MM.1S (cell line): ENCODE results near the gene MGAT5.
"Not testable (repeated sequence)": the region's sequence is repeated elsewhere in the genome, so short reads cannot be mapped to it uniquely, and the experiment has no call there.

Experiments
- DNase-seq: peaks from one replicate; pipeline ENCODE4 v3.0.0-alpha.2; 2015
- H2AFZ ChIP-seq: fragments of 300-600 bp; sonication (generic); 2 replicates; pipeline ENCODE4 v1.6.0; 2016; ENCODE audit warnings: antibody characterized with exemption, low read length
- H3F3A ChIP-seq: fragments of 300-600 bp; sonication (generic); 2 replicates; pipeline ENCODE4 v1.6.1; 2016; ENCODE audit warnings: mild to moderate bottlenecking, antibody characterized with exemption, low read length, moderate library complexity, mixed read lengths; ENCODE audit not compliant: insufficient read depth
- H3K27ac ChIP-seq: fragments of 300-600 bp; sonication (generic); 2 replicates; pipeline ENCODE4 v1.5.1; 2016; ENCODE audit warnings: mild to moderate bottlenecking, low read length
- H3K27me3 ChIP-seq: fragments of 300-600 bp; sonication (generic); replicated peaks from 2 replicates; pipeline ENCODE4 v1.6.0; 2016; ENCODE audit warnings: low read length; ENCODE audit not compliant: insufficient read depth
- H3K36me3 ChIP-seq: fragments of 300-600 bp; sonication (generic); replicated peaks from 2 replicates; pipeline ENCODE4 v1.6.1; 2016; ENCODE audit warnings: mild to moderate bottlenecking, low read length, mixed read lengths; ENCODE audit not compliant: insufficient read depth
- H3K4me1 ChIP-seq: fragments of 300-600 bp; sonication (generic); 2 replicates; pipeline ENCODE4 v1.6.1; 2016; ENCODE audit warnings: low read length, mixed read lengths
- H3K4me2 ChIP-seq: fragments of 300-600 bp; sonication (generic); 2 replicates; pipeline ENCODE4 v1.6.0; 2016; ENCODE audit warnings: low read depth, low read length
- H3K4me3 ChIP-seq: fragments of 300-600 bp; sonication (generic); 2 replicates; pipeline ENCODE4 v1.5.1; 2016; ENCODE audit warnings: low read length, mixed read lengths
- H3K79me2 ChIP-seq: fragments of 300-600 bp; sonication (generic); 2 replicates; pipeline ENCODE4 v1.6.1; 2016; ENCODE audit warnings: mixed run types, low read length, mixed read lengths
- H3K9ac ChIP-seq: fragments of 300-600 bp; sonication (generic); 2 replicates; pipeline ENCODE4 v1.6.1; 2016; ENCODE audit warnings: low read length, mixed read lengths
- H3K9me2 ChIP-seq: fragments of 300-600 bp; sonication (generic); replicated peaks from 2 replicates; pipeline ENCODE4 v1.6.1; 2016; ENCODE audit warnings: mild to moderate bottlenecking, low read length, mixed read lengths; ENCODE audit not compliant: insufficient read depth
- H3K9me3 ChIP-seq: fragments of 300-600 bp; sonication (generic); replicated peaks from 2 replicates; pipeline ENCODE4 v1.6.1; 2016; ENCODE audit warnings: mild to moderate bottlenecking, low read length, mixed read lengths; ENCODE audit not compliant: insufficient read depth
- H4K20me1 ChIP-seq: fragments of 300-600 bp; sonication (generic); 2 replicates; pipeline ENCODE4 v1.6.1; 2016; ENCODE audit warnings: mild to moderate bottlenecking, low read length, moderate library complexity, mixed read lengths; ENCODE audit not compliant: insufficient read depth
- EZH2 ChIP-seq: fragments of 300-600 bp; sonication (generic); optimal IDR thresholded peaks from 2 replicates; pipeline ENCODE3; 2017; ENCODE audit warnings: low read depth, mild to moderate bottlenecking, antibody characterized with exemption, low read length, mixed read lengths
- EZH2phosphoT487 ChIP-seq: fragments of 300-600 bp; sonication (generic); IDR thresholded peaks from 2 replicates; pipeline ENCODE4 v1.6.1; 2018; ENCODE audit warnings: antibody characterized with exemption, low read length
- TF ChIP-seq, protein P1 (sequence below): fragments of 300-600 bp; sonication (generic); IDR thresholded peaks from 2 replicates; pipeline ENCODE4 v1.5.1; 2016; ENCODE audit warnings: antibody characterized with exemption, low read length, mixed read lengths

The MGAT5 gene

DNA sequence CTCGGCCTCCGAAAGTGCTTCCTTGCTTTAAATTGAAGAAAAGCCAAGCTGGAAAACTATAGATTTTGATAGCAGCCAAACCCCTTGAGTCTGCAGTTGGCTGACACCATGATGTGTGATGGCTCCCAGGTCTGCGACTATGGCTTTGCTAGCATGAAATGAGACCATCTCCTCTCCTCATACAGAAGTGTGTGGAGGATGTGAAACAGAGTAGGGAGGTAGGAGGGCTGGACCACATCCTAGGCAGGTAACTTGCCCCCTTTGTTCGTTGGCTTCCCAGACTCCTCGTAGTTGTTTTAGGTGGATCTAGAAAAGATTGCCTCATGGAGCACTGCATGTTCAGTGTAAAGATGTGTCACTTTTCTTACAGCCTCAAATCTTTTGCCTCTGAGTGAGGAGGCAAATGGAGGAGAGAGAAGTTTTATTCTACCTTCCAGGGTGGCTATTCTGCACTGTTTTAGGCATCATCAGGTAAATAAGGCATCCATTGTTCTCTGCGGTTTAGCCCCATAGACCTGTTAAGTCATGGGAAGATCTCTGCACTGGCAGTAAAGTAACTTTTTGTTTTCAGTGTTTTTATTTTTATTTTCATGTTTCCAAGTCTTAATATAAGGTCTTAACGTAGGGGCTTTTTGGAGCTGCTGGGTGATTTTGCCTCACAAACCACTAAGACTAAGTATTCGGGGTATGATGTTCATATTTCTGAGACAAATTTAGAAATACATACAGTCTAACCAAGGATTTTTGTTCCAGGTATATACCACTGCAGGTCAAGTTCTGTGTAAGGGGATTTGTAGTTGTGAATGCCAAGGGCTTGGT, 40.1 kb downstream of the MGAT5 start:
- peaks cover 5% of the 10 kb centered on the region for H4K20me1 ChIP-seq
- no peaks in the 10 kb centered on the region for H3K9me3 ChIP-seq
- no peaks in the 10 kb centered on the region for H3K9me2 ChIP-seq
- H3K36me3 ChIP-seq, result no peaks in the 10 kb centered on the region
- no peaks in the 10 kb centered on the region for H3F3A ChIP-seq
- no peak overlapping the region for H3K9ac ChIP-seq
- H3K4me3 ChIP-seq, result no peak overlapping the region
- TF ChIP-seq EZH2phosphoT487, result no peak
- no peak for TF ChIP-seq EZH2
- TF ChIP-seq, protein P1, sequence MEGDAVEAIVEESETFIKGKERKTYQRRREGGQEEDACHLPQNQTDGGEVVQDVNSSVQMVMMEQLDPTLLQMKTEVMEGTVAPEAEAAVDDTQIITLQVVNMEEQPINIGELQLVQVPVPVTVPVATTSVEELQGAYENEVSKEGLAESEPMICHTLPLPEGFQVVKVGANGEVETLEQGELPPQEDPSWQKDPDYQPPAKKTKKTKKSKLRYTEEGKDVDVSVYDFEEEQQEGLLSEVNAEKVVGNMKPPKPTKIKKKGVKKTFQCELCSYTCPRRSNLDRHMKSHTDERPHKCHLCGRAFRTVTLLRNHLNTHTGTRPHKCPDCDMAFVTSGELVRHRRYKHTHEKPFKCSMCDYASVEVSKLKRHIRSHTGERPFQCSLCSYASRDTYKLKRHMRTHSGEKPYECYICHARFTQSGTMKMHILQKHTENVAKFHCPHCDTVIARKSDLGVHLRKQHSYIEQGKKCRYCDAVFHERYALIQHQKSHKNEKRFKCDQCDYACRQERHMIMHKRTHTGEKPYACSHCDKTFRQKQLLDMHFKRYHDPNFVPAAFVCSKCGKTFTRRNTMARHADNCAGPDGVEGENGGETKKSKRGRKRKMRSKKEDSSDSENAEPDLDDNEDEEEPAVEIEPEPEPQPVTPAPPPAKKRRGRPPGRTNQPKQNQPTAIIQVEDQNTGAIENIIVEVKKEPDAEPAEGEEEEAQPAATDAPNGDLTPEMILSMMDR, result no peak
- H2AFZ ChIP-seq, result no peak overlapping the region
- H3K79me2 ChIP-seq, result peaks cover 80% of the 10 kb centered on the region
- H3K4me2 ChIP-seq, result no peak overlapping the region
- H3K27ac ChIP-seq, result no peak overlapping the region
- H3K27me3 ChIP-seq, result no peaks in the 10 kb centered on the region
- DNase-seq, result no peak
- peaks cover 16% of the 10 kb centered on the region for H3K4me1 ChIP-seq

DNA sequence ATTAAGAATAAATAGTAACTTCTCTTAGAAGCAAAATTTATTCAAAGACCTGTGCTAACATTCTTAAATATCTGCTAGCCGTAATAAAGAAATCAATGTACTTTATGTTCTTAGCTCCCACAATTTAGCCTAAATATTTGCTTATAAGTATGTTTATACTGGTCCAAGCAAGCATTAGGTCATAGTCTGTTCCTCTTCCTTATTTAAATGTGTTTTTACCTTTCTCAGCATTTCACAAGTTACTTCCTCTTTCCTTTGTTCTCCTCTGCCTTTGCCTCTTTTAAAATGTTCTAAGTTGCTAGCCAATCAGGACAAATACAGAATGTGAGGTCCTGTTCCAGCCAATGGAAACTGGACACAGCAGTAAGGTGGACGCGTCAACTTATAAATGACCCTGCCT, 40.7 kb downstream of the MGAT5 start:
- not testable (repeated sequence) for DNase-seq, H3K27me3 ChIP-seq

DNA sequence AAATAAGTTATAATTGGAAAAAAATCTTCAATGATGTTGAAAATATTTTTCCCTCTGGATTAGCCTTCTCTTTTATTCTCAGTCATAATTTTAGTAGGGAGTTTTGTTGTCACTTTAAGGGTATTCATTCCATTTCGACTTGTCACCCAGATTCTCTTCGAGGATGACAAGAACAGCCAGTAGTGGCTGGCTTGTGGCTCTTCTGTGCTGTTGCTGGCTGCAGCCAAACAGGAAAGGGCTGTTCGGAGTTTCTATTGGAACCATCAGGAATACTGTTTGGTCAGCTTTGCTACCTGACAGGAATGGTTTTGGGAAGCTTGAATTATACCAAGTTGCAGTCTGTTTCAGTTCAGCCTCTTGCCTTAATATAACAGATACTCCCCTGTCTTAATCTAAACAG, 41.6 kb downstream of the MGAT5 start:
- Histone ChIP-seq H4K20me1 (no peaks in the 10 kb centered on the region; the same call in 1 of the 2 replicates), H3K27me3 (no peaks in the 10 kb centered on the region), H3K4me2 (no peak overlapping the region), H3K9me2 (no peaks in the 10 kb centered on the region), H3K9me3 (no peaks in the 10 kb centered on the region), H3K4me3 (no peak overlapping the region), H3F3A (no peaks in the 10 kb centered on the region), H3K36me3 (no peaks in the 10 kb centered on the region), H3K9ac (no peak overlapping the region), H3K27ac (no peak overlapping the region), H3K4me1 (peaks cover 2% of the 10 kb centered on the region; the same call in 1 of the 2 replicates), H3K79me2 (peaks cover 79% of the 10 kb centered on the region), H2AFZ (no peak overlapping the region)
- no peak for DNase-seq
- TF ChIP-seq EZH2 (no peak), EZH2phosphoT487 (no peak)
- TF ChIP-seq, protein P1, result no peak

More for the DNA sequence above, 40.7 kb downstream of the MGAT5 start:
- not testable (repeated sequence) for H3K4me1 ChIP-seq, H3K4me3 ChIP-seq, H3K9me2 ChIP-seq, H4K20me1 ChIP-seq, H2AFZ ChIP-seq, H3K9me3 ChIP-seq, H3F3A ChIP-seq, H3K4me2 ChIP-seq, H3K9ac ChIP-seq, H3K36me3 ChIP-seq, H3K27ac ChIP-seq
- peaks cover 80% of the 10 kb centered on the region for H3K79me2 ChIP-seq

DNA sequence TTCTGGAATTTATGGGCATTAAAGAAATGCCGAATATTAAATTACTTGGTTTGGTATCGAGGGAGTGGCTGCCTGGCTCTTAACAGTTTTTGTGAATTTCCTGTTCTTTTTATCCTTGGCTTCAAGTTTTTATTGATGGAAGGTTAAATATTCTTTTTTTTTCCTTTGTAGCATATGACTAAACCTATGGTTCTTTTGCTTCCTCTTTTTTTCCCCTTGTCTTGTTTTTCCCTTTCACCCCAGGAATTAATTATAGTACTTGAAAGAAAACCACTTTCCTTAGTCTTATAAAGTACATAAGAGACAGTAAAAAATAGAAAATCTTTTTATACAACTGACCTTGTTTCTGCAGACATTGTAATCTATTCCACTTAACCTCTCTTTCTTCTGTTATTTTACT, 42.4 kb downstream of the MGAT5 start:
- Histone ChIP-seq H3K79me2 (peaks cover 75% of the 10 kb centered on the region), H3K4me1 (peaks cover 2% of the 10 kb centered on the region; the same call in 1 of the 2 replicates), H3K4me3 (no peak overlapping the region), H3K9me2 (no peaks in the 10 kb centered on the region), H3K27ac (no peak overlapping the region), H3K9me3 (no peaks in the 10 kb centered on the region), H4K20me1 (no peaks in the 10 kb centered on the region; the same call in 1 of the 2 replicates), H3K9ac (no peak overlapping the region), H3F3A (no peaks in the 10 kb centered on the region), H3K27me3 (no peaks in the 10 kb centered on the region), H3K4me2 (no peak overlapping the region), H2AFZ (no peak overlapping the region), H3K36me3 (no peaks in the 10 kb centered on the region)
- DNase-seq, result no peak
- TF ChIP-seq EZH2phosphoT487, result no peak
- TF ChIP-seq, protein P1, result no peak
- TF ChIP-seq EZH2, result no peak
